ENCODE data around the gene TNFRSF13B.
"Not testable (repeated sequence)": the region's sequence is repeated elsewhere in the genome, so short reads cannot be mapped to it uniquely, and the experiment has no call there.

TNFRSF13B gene

DNA sequence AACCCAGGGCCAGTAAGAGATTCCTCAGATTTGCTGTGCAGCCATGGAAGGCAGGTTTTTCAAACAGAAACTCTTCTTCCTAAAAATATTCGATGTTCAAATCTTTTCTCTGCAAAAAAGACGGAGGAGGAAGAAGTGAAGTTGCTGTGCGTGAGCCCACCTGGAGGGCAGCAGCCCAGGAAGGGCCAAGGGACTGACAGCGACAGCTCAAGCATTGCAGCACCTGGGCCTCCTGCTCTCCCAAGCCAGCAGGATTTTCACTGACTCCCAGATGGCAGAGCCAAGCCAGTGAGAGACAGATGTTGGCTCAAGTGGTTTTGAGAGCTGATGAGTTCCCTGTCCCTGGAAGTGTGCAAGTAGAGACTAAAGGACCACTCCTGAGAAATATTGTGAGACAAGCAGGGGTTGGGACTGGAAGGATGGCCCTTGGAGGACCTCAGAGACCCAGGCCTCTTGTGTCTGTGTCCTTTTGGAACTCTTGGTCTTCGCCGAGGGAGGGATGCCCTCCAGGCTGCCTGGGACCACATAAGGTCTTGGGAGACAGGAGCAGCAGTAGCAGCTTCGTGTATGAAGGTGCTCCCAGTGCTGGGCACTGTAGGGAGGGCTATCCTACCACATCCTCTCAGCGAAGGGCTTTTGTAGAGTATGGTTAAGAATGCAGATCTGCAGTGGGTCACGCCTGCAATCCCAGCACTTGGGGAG is 29.3 kb upstream of the TNFRSF13B start:
- Histone ChIP-seq H3K36me3 (no peaks in the 10 kb centered on the region), H3K27me3 (ENCODE audit: insufficient read depth, low read depth, severe bottlenecking) (no peaks in the 10 kb centered on the region), H3K4me3 (ENCODE audit: low read depth, low read length) (no peak overlapping the region), H3K9me3 (ENCODE audit: severe bottlenecking) (no peaks in the 10 kb centered on the region), H3K27ac (no peak overlapping the region)
- no peak for DNase-seq
- TF ChIP-seq, protein P1, sequence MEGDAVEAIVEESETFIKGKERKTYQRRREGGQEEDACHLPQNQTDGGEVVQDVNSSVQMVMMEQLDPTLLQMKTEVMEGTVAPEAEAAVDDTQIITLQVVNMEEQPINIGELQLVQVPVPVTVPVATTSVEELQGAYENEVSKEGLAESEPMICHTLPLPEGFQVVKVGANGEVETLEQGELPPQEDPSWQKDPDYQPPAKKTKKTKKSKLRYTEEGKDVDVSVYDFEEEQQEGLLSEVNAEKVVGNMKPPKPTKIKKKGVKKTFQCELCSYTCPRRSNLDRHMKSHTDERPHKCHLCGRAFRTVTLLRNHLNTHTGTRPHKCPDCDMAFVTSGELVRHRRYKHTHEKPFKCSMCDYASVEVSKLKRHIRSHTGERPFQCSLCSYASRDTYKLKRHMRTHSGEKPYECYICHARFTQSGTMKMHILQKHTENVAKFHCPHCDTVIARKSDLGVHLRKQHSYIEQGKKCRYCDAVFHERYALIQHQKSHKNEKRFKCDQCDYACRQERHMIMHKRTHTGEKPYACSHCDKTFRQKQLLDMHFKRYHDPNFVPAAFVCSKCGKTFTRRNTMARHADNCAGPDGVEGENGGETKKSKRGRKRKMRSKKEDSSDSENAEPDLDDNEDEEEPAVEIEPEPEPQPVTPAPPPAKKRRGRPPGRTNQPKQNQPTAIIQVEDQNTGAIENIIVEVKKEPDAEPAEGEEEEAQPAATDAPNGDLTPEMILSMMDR (IDR thresholded peaks at IDR 0.05; ENCODE audit: low read depth, low read length), result no peak

DNA sequence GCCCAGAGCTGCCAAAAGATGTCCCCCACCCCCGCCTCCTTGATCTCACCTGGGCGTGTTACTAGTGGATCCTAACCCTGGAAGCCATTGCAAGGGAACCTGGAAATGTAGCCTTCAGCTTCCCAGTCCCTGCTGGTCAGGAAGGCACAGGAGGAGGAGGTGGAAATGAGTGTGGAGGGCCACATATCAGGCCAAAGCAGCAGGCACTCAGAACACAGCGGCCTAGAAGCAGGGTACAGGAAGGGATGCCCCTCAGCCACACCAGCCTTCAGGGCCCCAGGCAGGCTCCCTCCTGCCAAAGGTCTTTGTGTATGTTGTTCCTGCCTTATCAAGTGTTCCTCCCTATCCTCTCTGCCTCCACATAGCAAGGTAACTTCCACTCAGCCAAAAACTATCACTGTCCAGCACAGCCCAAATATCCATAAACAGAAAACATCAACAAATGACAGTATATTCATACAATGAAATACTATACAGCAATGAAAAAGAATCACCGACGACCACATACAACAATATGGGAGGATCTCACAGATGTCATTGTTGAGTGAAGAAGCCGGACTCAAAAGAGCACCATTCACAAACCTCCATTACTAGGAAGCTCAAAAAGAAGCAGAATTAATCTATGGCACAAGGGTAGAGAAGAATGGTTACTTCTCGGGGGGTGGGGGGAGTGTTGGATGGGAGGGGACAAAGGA is 28.2 kb upstream of the TNFRSF13B start:
- H3K9me3 ChIP-seq (ENCODE audit: severe bottlenecking), result no peaks in the 10 kb centered on the region
- H3K27ac ChIP-seq, result no peak overlapping the region
- H3K27me3 ChIP-seq (ENCODE audit: insufficient read depth, low read depth, severe bottlenecking), result no peaks in the 10 kb centered on the region
- no peak for DNase-seq
- TF ChIP-seq, protein P1 (IDR thresholded peaks at IDR 0.05; ENCODE audit: low read depth, low read length), result no peak
- H3K4me3 ChIP-seq (ENCODE audit: low read depth, low read length), result no peak overlapping the region
- H3K36me3 ChIP-seq, result no peaks in the 10 kb centered on the region

DNA sequence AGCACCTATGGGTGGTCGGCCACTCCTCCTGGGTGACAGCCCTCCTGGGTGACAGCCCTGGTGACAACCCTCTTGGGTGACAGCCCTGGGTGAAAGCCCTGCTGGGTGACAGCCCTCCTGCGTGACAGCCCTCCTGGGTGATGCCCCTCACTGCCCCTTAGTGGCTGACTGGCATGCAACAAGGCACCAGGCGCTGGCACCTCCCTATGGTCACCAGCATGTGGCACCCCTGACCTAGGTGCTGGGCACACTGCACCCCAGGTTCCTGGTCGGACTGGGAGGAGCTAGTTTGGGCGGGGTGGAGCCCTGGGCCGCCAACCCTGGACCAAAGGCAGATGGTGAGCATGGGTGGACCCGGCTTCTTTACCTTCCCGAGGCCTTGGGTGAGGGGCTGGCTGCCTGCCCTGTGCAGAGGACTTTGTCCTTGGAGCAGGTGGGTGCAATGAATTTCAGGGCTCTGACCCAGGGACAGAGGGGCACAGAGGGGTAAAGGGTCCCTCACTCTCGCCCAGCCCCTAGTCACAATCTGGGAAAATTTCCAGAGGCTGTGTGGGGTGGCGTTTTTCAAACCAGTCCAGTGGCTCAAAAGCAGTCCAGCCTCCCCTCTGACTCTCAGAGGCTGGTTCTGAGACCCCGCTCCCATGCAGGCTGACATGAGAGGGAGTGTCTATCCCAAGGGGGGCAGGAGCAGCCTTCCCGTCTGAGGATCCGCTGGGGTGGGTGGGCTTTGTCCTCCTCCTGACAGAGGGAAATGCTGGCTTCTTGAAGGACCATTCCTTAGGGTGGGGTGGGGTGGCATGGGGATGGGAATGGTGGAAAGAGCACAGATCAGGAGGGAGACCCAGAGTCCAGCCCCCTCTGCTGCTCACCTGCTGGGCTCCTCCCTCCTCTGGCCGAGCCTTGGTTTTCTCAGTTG is 25.9 kb upstream of the TNFRSF13B start:
- H3K27me3 ChIP-seq (ENCODE audit: insufficient read depth, low read depth, severe bottlenecking), result no peaks in the 10 kb centered on the region
- DNase-seq, result no peak
- H3K9me3 ChIP-seq (ENCODE audit: severe bottlenecking), result peaks cover 2% of the 10 kb centered on the region
- no peak overlapping the region for H3K4me3 ChIP-seq (ENCODE audit: low read depth, low read length)
- no peak overlapping the region for H3K27ac ChIP-seq
- TF ChIP-seq, protein P1 (IDR thresholded peaks at IDR 0.05; ENCODE audit: low read depth, low read length), result peak; percentile 6; the same call in 1 of the 2 replicates
- H3K36me3 ChIP-seq, result no peaks in the 10 kb centered on the region

DNA sequence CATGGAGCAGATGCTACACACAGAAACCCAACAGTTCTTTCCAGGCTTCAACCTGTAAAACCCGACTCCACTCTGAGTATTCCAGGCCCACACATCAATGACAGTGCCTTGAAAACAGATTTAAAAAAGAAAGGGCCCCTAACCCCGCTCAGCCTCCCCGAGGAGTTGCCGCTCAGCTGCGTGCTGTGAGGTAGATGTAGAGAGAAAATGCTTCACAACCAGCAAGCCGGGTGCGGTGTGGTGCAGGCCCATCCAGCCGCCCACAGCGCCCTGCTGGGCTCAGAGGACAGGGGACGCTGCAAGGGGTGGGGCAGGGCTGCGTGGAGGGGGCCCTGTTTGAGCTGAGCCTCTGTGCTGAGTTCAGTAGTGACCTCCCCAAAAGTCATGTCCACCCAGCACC is 24.8 kb upstream of the TNFRSF13B start:
- H3K27me3 ChIP-seq (ENCODE audit: insufficient read depth, low read depth, severe bottlenecking); H3K9me3 ChIP-seq (ENCODE audit: severe bottlenecking); H3K27ac ChIP-seq; H3K4me3 ChIP-seq (ENCODE audit: low read depth, low read length); DNase-seq; H3K36me3 ChIP-seq: not testable (repeated sequence)

DNA sequence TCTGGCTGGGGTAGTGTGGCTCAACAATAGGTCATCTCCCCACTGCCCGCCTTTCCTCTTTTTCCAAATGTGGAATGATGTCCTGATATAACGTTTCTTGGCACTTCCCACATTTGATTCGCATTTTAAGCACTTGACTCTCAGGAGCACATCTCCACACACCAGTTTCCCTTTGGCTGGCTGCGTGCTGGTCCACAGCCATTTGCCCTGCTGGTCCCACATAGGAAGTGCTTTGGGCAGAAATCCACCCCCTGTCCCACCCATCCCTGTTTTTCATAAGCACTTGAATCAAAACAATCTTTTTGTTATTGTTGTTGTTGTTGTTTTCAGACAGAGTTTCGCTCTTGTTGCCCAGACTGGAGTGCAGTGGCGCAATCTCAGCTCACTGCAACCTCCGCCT is 24.0 kb upstream of the TNFRSF13B start:
- DNase-seq, result no peak
- no peaks in the 10 kb centered on the region for H3K36me3 ChIP-seq
- no peak overlapping the region for H3K4me3 ChIP-seq (ENCODE audit: low read depth, low read length)
- H3K27ac ChIP-seq, result no peak overlapping the region
- peaks cover 2% of the 10 kb centered on the region for H3K9me3 ChIP-seq (ENCODE audit: severe bottlenecking)
- no peaks in the 10 kb centered on the region for H3K27me3 ChIP-seq (ENCODE audit: insufficient read depth, low read depth, severe bottlenecking)
- TF ChIP-seq, protein P1 (IDR thresholded peaks at IDR 0.05; ENCODE audit: low read depth, low read length), result no peak

DNA sequence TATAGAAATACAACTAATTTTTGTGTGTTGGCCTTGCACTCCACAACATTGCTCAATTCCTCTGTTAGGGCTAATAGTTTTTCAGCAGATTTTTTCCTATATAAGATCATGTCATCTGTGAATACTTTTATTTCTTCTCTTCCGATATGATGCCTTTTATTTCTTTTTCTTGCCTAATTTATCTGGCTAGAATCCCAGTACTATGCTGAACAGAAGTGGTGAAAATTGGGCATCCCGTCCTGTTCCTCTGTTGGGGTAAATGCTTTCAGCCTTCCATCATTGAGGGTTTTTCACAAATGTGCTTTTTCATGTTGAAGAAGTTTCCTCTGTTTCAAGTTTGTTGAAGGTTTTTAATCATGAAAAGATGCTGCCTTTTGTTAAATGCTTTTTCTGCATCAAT is 22.7 kb upstream of the TNFRSF13B start:
- H3K4me3 ChIP-seq (ENCODE audit: low read depth, low read length), result no peak overlapping the region
- TF ChIP-seq, protein P1 (IDR thresholded peaks at IDR 0.05; ENCODE audit: low read depth, low read length), result no peak
- no peaks in the 10 kb centered on the region for H3K36me3 ChIP-seq
- H3K9me3 ChIP-seq (ENCODE audit: severe bottlenecking), result peaks cover 2% of the 10 kb centered on the region
- no peak overlapping the region for H3K27ac ChIP-seq
- no peaks in the 10 kb centered on the region for H3K27me3 ChIP-seq (ENCODE audit: insufficient read depth, low read depth, severe bottlenecking)
- DNase-seq, result no peak

All from WERI-Rb-1 (cell line).